Kidney tubule cell (primary cell): Measurements from ENCODE around the gene NCOA7.

Experiments used
- DNase-seq: peaks from one replicate; pipeline ENCODE4 v3.0.0-alpha.2; 2018; ENCODE audit warnings: low spot score

Gene NCOA7

GRCh38 chr6:125792680-125793079 lies 1.9 kb downstream of the NCOA7 start:
- DNase-seq: no peak

- DNase-seq: no peak
Observed at GRCh38 chr6:125793280-125793679, 2.5 kb downstream of the NCOA7 start.

- no peak for DNase-seq
Observed at GRCh38 chr6:125793863-125794262, 3.1 kb downstream of the NCOA7 start.

DNA sequence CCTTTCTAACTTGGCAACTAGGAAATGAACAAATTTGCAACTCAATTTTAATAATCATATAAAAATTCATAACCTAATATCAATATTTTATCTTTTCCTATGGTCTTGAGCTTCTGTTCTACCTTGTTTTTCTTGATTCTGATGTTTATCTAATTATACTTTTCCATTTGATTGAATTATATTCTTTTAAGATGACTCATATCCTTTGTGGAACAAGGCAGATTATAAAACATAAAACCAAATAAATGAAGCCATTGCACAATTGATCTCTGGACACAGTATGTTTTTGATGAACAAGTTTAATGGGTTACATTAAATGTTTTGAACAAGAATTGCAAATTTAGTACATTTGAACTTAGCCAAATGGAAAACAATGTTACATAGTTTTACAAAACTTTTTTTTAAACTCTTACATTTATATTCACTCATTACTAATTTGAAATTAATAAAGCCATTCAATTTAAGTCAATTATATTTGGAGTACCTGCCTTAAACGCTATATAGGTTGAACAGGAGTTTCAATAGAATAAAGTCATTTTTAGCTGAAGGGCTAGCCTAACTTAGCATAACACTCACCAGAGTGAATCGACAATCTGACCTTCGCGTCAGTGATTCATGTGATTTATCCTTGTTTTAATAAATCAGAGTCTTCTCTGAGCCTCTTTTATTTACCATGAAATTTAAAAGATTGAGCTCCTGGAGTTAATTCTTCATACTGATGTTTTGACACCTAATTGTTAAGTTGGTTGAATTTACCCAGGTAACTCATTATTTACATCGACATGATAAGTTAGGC lies 3.8 kb downstream of the NCOA7 start:
- no peak for DNase-seq

DNA sequence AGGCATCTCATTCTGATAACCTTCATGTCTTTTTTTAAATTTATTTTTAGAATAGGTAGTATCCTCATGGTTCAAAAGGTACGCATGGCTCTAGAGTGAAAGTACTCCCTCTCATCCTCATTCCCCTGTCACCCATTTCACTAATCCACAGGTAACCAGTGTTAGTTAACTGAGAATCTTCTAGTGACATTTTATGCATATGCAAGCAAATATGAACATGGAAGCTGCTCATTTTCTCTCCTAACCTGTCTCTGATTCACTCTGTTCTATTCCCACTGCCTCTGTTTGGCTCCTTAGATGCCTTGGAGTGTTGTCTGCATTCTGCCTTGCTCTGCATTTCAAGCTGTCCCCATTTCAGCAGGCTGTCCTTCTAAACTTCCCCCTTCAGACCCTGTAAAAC lies 4.5 kb downstream of the NCOA7 start:
- no peak for DNase-seq

- no peak for DNase-seq
Observed at GRCh38 chr6:125797120-125797885, 6.5 kb downstream of the NCOA7 start.

GRCh38 chr6:125797886-125798444 lies 7.2 kb downstream of the NCOA7 start:
- DNase-seq: no peak

GRCh38 chr6:125798734-125799508 lies 8.2 kb downstream of the NCOA7 start:
- peak; percentile 55 for DNase-seq

- DNase-seq: no peak
Observed at GRCh38 chr6:125802383-125802782, 11.6 kb downstream of the NCOA7 start.

- no peak for DNase-seq
Observed at GRCh38 chr6:125802943-125803377, 12.2 kb downstream of the NCOA7 start.

GRCh38 chr6:125804264-125804663 lies 13.5 kb downstream of the NCOA7 start:
- peak; percentile 63 for DNase-seq

- peak; percentile 49 for DNase-seq
Observed at GRCh38 chr6:125804866-125805425, 14.2 kb downstream of the NCOA7 start.

- no peak for DNase-seq
Observed at GRCh38 chr6:125806813-125807212, 16.1 kb downstream of the NCOA7 start.

DNA sequence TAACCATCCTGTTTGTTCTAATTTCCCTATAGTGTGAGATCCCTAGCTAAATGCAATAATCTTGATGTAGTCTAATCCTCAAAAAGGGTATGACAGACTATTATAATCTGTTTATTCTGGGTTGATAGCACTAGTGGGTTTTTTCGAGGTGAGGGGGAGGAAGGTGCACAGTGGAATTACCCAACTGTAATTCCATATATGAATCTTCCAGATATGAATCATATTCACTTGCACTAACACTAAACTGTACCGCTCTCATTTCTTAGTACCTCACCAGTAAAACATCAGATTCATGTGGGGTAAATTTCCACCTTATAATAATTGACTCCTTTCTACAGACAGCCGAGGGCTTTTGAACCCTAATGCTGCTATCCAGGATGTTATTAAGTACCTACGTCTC lies 16.5 kb downstream of the NCOA7 start:
- DNase-seq: no peak

GRCh38 chr6:125808060-125808459 lies 17.3 kb downstream of the NCOA7 start:
- DNase-seq: peak; percentile 66

DNA sequence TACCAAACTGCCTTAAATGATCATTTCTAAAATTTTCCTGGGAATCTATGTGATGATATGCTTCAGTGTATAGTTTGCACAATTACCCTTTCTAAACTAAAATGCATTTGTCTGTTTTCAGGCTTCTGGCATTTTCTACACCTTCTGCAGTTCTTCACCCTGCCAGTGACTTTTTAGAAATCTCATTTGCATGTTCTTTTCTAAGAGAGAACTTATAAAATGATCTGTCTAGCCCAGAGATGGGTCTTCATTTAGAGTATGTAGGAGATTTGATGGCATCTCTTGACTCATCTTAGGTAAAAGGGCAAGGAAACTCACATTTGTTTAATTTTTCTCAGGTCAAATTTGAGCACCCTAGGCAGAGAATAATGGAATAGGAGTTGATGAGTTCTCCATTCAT lies 17.8 kb downstream of the NCOA7 start:
- DNase-seq: no peak

- no peak for DNase-seq
Observed at GRCh38 chr6:125809570-125810170, 18.9 kb downstream of the NCOA7 start.

- no peak for DNase-seq
Observed at GRCh38 chr6:125810445-125810844, 19.7 kb downstream of the NCOA7 start.

- no peak for DNase-seq
Observed at GRCh38 chr6:125811259-125811658, 20.5 kb downstream of the NCOA7 start.

DNA sequence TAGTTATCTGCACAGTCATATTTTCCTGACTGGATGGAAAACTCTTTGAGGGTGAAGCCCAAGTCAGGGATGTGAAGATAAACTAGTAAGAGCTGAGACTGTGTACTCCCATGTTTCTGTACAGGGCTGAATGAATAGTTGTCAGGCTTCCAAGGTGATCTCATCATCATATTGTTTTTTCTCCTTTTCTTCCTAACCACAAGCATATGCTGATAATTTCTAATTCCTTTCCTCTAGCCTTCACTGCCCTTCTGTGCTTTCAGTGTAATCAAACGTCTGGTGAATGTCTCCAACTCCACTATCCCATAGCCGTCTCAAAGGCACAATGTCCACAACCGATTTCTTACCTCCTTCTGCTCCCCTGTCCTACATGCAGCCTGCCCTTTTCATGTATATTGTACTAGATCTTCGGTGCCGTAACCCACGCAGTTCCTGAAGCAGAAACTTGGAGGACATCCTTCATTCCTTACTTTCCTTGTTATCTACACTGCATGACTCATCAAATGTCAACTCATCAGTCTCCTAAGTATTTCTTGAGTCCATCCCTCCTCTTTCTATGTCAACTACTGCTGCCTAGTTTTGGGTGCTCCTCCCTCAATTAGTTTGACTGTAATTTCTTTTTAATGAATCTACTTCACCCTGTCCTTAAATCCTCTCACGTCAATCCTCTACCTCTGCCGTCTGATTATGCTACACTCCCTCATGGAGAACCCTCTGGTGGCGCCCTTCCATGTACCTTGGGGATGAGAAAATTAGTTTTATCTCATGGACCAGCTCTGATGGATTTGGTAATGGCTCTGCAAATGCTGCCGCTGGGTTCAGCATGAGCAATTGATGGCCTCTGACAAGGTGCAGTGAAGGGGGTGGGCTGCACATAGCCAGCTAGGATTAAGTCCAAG lies 21.9 kb downstream of the NCOA7 start:
- peak; percentile 90 for DNase-seq
